ENCODE data around the gene FAM210A. TPM values are rescaled to one million over a fixed set of nuclear protein-coding genes. Genes with fewer than 3 reads are reported as not detected.

The FAM210A gene
- total and polyA plus RNA-seq, 7 experiments from 2014 or later, result 5.9 to 31.5 (median 8.3) TPM

DNA sequence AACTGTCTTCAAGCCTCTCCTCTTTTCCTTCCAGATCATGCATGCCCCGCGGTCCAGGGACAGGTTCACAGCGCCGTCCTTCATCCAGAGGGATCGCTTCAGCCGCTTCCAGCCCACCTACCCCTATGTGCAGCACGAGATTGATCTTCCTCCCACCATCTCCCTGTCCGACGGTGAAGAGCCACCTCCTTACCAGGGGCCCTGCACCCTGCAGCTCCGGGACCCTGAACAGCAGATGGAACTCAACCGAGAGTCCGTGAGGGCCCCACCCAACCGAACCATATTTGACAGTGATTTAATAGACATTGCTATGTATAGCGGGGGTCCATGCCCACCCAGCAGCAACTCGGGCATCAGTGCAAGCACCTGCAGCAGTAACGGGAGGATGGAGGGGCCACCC, 81.3 kb downstream of the FAM210A start:
- Histone ChIP-seq H3K4me1 (ENCODE audit: control insufficient read depth in 2 of 2, insufficient read depth in 2 of 2, low read length in 2 of 2) (no peaks in the 10 kb centered on the region), H3K4me3 (ENCODE audit: low read length) (no peak overlapping the region), H3K27ac (ENCODE audit: low read depth, low read length) (no peak overlapping the region), H3K36me3 (ENCODE audit: control insufficient read depth in 2 of 3, insufficient read depth in 3 of 3, low read length in 3 of 3) (peaks cover 0 to 30% (median 7%) of the 10 kb centered on the region in 3 experiments), H3K9me3 (ENCODE audit: control insufficient read depth in 2 of 3, low read length in 3 of 3) (no peaks in the 10 kb centered on the region), H3K27me3 (ENCODE audit: control insufficient read depth in 2 of 2, insufficient read depth in 2 of 2, low read length in 2 of 2) (no peaks in the 10 kb centered on the region)
- intact Hi-C loops (cut with micrococcal nuclease), result no loop called here
- POLR2A ChIA-PET, result no interaction called here
- H3K9me3 Mint-ChIP-seq, result no peaks in the 10 kb centered on the region
- DNase-seq (no peak), ATAC-seq (no peak)
- H3K4me1 Mint-ChIP-seq, result peaks cover 0 to 10% (median 6%) of the 10 kb centered on the region in 7 donors
- H3K27me3 Mint-ChIP-seq, result no peaks in the 10 kb centered on the region
- CTCF ChIA-PET, result no interaction called here
- peaks cover 8 to 39% (median 15%) of the 10 kb centered on the region in 5 donors for H3K36me3 Mint-ChIP-seq
- H3K4me3 Mint-ChIP-seq, result peak overlapping the region in 1 of 10 donors; percentile 26
- H3K27ac Mint-ChIP-seq, result no peak overlapping the region

DNA sequence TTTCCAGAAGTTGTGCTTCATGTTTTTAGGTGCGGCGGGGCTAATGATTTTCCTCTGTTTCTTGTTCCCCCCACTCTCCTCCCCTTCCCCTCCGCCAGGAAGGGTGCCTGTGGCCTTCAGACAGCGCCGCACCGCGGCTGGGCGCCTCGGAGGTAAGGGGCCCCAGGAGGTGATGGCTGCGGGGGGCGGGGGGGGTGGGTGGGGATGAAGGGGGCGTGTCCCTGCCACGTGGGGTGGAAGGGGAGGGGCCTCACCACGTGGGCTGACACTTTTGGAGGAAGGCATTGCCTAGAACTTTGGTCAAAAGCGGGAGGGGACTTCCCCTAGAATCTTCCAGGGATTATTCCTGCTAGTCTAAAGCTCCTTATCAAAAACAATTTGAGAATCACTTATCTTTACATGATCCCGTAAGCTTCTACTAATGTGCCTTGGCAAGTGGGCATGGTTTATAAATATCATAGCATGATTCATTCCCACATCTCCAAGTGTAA, 83.1 kb downstream of the FAM210A start:
- H3K9me3 ChIP-seq (ENCODE audit: control insufficient read depth in 2 of 3, low read length in 3 of 3), result no peaks in the 10 kb centered on the region
- DNase-seq, result no peak
- no peak overlapping the region for H3K27ac Mint-ChIP-seq
- H3K27me3 ChIP-seq (ENCODE audit: control insufficient read depth in 2 of 2, insufficient read depth in 2 of 2, low read length in 2 of 2), result no peaks in the 10 kb centered on the region
- peaks cover 0 to 30% (median 7%) of the 10 kb centered on the region in 3 experiments for H3K36me3 ChIP-seq (ENCODE audit: control insufficient read depth in 2 of 3, insufficient read depth in 3 of 3, low read length in 3 of 3)
- no peaks in the 10 kb centered on the region for H3K27me3 Mint-ChIP-seq
- POLR2A ChIA-PET, result no interaction called here
- H3K9me3 Mint-ChIP-seq, result no peaks in the 10 kb centered on the region
- intact Hi-C loops (cut with micrococcal nuclease), result no loop called here
- no peak overlapping the region for H3K4me3 ChIP-seq (ENCODE audit: low read length)
- H3K4me3 Mint-ChIP-seq, result no peak overlapping the region
- CTCF ChIA-PET, result no interaction called here
- H3K4me1 ChIP-seq (ENCODE audit: control insufficient read depth in 2 of 2, insufficient read depth in 2 of 2, low read length in 2 of 2), result no peaks in the 10 kb centered on the region
- no peak for ATAC-seq
- H3K27ac ChIP-seq (ENCODE audit: low read depth, low read length), result no peak overlapping the region
- peaks cover 0 to 8% (median 6%) of the 10 kb centered on the region in 7 donors for H3K4me1 Mint-ChIP-seq
- H3K36me3 Mint-ChIP-seq, result peaks cover 8 to 39% (median 15%) of the 10 kb centered on the region in 5 donors

GRCh38 chr18:13642440-13642827, 83.9 kb downstream of the FAM210A start:
- DNase-seq, result no peak
- H3K4me1 ChIP-seq (ENCODE audit: control insufficient read depth in 2 of 2, insufficient read depth in 2 of 2, low read length in 2 of 2), result no peaks in the 10 kb centered on the region
- no peaks in the 10 kb centered on the region for H3K9me3 ChIP-seq (ENCODE audit: control insufficient read depth in 2 of 3, low read length in 3 of 3)
- Mint-ChIP-seq H3K36me3 (peaks cover 8 to 33% (median 13%) of the 10 kb centered on the region in 5 donors), H3K9me3 (no peaks in the 10 kb centered on the region), H3K4me3 (no peak overlapping the region), H3K27me3 (no peaks in the 10 kb centered on the region), H3K4me1 (peaks cover 0 to 8% (median 6%) of the 10 kb centered on the region in 7 donors), H3K27ac (no peak overlapping the region)
- H3K36me3 ChIP-seq (ENCODE audit: control insufficient read depth in 2 of 3, insufficient read depth in 3 of 3, low read length in 3 of 3), result peaks cover 0 to 27% (median 7%) of the 10 kb centered on the region in 3 experiments
- H3K27me3 ChIP-seq (ENCODE audit: control insufficient read depth in 2 of 2, insufficient read depth in 2 of 2, low read length in 2 of 2), result no peaks in the 10 kb centered on the region
- no peak for ATAC-seq
- no peak overlapping the region for H3K4me3 ChIP-seq (ENCODE audit: low read length)
- POLR2A ChIA-PET, result no interaction called here
- CTCF ChIA-PET, result no interaction called here
- H3K27ac ChIP-seq (ENCODE audit: low read depth, low read length), result no peak overlapping the region
- intact Hi-C loops (cut with micrococcal nuclease), result no loop called here

DNA sequence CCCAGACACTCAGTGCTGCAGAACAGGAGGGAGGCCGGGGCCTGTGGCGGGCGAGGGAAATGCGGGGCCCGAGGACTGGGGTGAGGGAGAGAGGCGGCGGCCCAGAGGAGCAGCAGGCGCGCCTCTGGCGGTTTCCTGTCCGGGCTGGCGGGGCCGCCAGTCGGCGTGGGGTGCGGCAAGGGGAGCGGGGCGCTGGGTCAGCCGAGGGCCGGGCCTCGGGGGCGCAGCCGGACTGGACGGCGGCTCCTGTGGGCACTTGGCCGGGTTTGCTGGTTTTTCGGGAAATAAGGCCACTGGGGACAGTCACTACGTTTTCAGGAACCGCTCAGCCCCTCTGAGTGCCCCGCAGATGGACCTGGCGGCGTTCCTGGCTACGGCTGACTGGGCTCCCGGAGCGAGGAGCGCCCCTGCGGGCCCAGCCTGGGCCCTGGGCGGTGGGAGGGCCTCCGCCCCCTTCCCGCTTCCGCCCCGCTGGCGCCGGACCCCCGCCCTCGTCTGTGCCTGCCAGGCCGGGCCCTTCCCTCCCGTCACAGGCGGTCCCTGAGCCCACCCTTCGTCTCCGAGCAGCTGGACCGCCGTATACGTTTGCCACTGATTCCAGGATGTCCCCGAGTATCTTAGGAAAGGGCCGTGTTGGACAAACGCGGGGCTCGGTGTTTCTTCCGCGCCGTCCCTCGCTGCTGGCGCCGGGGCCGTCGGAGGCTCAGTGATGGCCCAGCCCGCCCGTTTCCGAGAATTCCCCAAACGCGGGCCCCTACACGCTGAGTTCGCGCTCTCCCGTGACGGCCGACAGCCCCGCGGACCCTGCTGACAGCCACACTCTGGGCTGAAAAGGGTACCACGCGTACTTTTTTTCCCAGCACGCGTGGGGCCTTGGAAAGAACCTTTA, 84.6 kb downstream of the FAM210A start:
- intact Hi-C loops (cut with micrococcal nuclease), result no loop called here
- H3K4me1 ChIP-seq (ENCODE audit: control insufficient read depth in 2 of 2, insufficient read depth in 2 of 2, low read length in 2 of 2), result no peaks in the 10 kb centered on the region
- ChIA-PET CTCF (no interaction called here), POLR2A (no interaction called here)
- ATAC-seq (peak; percentile 32), DNase-seq (no peak)
- H3K4me1 Mint-ChIP-seq, result peaks cover 0 to 8% (median 6%) of the 10 kb centered on the region in 7 donors
- no peaks in the 10 kb centered on the region for H3K9me3 ChIP-seq (ENCODE audit: control insufficient read depth in 2 of 3, low read length in 3 of 3)
- H3K9me3 Mint-ChIP-seq, result no peaks in the 10 kb centered on the region
- no peaks in the 10 kb centered on the region for H3K27me3 ChIP-seq (ENCODE audit: control insufficient read depth in 2 of 2, insufficient read depth in 2 of 2, low read length in 2 of 2)
- no peak overlapping the region for H3K4me3 Mint-ChIP-seq
- H3K36me3 ChIP-seq (ENCODE audit: control insufficient read depth in 2 of 3, insufficient read depth in 3 of 3, low read length in 3 of 3), result peaks cover 0 to 23% (median 7%) of the 10 kb centered on the region in 3 experiments
- no peak overlapping the region for H3K27ac ChIP-seq (ENCODE audit: low read depth, low read length)
- H3K27me3 Mint-ChIP-seq, result no peaks in the 10 kb centered on the region
- peaks cover 8 to 29% (median 12%) of the 10 kb centered on the region in 5 donors for H3K36me3 Mint-ChIP-seq
- no peak overlapping the region for H3K27ac Mint-ChIP-seq
- H3K4me3 ChIP-seq (ENCODE audit: low read length), result no peak overlapping the region

DNA sequence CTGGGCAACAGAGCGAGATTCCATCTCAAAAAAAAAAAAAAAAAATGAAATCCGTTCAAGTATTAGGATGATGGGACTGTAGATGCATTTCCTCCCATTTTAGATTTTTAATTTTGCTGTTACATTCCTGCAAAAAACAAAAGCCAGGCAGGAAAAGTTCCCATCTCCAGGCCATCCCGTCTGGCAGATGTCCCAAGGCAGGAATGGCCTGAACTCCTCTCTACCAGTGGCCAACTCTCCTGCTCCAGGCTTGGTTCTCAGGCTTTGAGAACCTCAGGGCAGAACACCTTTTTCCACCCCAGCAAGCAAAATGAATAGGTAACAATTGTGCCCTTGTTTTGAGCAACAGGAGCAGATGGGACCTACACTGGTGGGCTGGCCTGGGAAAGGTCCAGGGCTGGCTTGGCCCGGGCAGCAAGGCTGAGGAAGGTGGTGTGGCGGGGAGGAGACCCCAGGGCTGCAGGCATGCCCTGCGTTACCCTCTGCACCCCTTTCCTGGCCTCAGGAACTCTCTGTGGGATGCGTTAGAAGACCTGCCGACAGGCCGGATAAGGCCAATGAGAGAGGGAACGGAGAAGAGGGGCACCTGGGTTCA, 86.0 kb downstream of the FAM210A start:
- peaks cover 0 to 11% (median 3%) of the 10 kb centered on the region in 3 experiments for H3K36me3 ChIP-seq (ENCODE audit: control insufficient read depth in 2 of 3, insufficient read depth in 3 of 3, low read length in 3 of 3)
- Mint-ChIP-seq H3K27me3 (no peaks in the 10 kb centered on the region), H3K4me3 (no peak overlapping the region), H3K9me3 (no peaks in the 10 kb centered on the region), H3K4me1 (peaks cover 0 to 8% (median 6%) of the 10 kb centered on the region in 7 donors), H3K27ac (no peak overlapping the region), H3K36me3 (peaks cover 8 to 17% (median 13%) of the 10 kb centered on the region in 5 donors)
- intact Hi-C loops (cut with micrococcal nuclease), result no loop called here
- ATAC-seq, result no peak
- H3K4me3 ChIP-seq (ENCODE audit: low read length), result no peak overlapping the region
- ChIA-PET CTCF (no interaction called here), POLR2A (no interaction called here)
- no peak overlapping the region for H3K27ac ChIP-seq (ENCODE audit: low read depth, low read length)
- no peak for DNase-seq
- H3K9me3 ChIP-seq (ENCODE audit: control insufficient read depth in 2 of 3, low read length in 3 of 3), result no peaks in the 10 kb centered on the region
- H3K4me1 ChIP-seq (ENCODE audit: control insufficient read depth in 2 of 2, insufficient read depth in 2 of 2, low read length in 2 of 2), result no peaks in the 10 kb centered on the region
- no peaks in the 10 kb centered on the region for H3K27me3 ChIP-seq (ENCODE audit: control insufficient read depth in 2 of 2, insufficient read depth in 2 of 2, low read length in 2 of 2)

DNA sequence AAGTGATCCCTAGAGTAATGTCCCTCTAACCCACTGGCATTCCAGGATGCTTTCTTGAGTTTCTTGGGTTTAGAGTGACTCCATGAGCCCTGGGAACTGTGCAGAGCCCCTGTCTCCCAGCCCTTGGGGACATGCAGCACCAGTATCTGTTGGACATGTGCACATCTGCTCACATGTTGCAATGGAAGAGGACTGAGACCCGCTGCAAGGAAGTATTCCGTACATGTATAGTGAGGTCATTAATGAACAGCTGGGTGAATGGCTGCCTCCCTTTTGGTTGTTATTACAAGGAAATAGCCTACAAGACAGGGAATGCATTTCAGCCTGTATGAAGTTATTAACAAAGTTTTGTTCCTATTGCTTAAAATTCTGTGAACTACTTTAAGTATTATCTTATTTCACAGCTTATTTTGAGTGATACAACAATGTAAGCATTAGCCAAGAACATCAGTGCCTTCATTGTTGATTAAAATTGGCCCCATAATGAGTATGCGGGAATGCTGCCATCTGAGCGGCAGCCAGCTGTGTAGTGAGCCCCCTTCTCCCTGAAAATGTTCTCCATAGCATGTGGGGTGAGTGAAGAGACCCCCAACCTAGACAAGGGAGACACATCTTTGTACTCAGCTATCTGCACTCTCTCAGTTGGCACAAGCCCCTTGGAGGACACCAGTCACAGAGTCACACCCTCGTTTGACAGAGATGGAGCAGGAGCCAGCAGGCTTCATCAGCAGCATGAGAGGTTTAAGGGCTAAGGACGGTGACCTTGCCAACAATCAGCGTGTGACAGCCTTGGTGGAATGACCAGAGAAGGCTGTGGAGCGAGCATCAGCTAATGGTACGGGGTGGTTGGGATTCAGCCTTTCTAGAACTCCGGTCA, 87.4 kb downstream of the FAM210A start:
- ChIA-PET POLR2A (interaction anchor here (0.7 kb wide), 1 partner anchor 29 kb away, joined by 3 read pairs; no protein-coding TSS in a partner anchor), CTCF (interaction anchor here (0.6 kb wide), 1 partner anchor 674 kb away, joined by 3 read pairs; no protein-coding TSS in a partner anchor)
- DNase-seq, result no peak
- H3K9me3 ChIP-seq (ENCODE audit: control insufficient read depth in 2 of 3, low read length in 3 of 3), result no peaks in the 10 kb centered on the region
- Mint-ChIP-seq H3K36me3 (peaks cover 0 to 10% (median 7%) of the 10 kb centered on the region in 5 donors), H3K9me3 (no peaks in the 10 kb centered on the region), H3K4me1 (peaks cover 0 to 8% (median 6%) of the 10 kb centered on the region in 7 donors), H3K4me3 (no peak overlapping the region), H3K27me3 (no peaks in the 10 kb centered on the region), H3K27ac (peak overlapping the region in 1 of 9 donors; percentile 33)
- no peak overlapping the region for H3K27ac ChIP-seq (ENCODE audit: low read depth, low read length)
- H3K4me1 ChIP-seq (ENCODE audit: control insufficient read depth in 2 of 2, insufficient read depth in 2 of 2, low read length in 2 of 2), result no peaks in the 10 kb centered on the region
- no peaks in the 10 kb centered on the region for H3K27me3 ChIP-seq (ENCODE audit: control insufficient read depth in 2 of 2, insufficient read depth in 2 of 2, low read length in 2 of 2)
- H3K4me3 ChIP-seq (ENCODE audit: low read length), result no peak overlapping the region
- intact Hi-C loops (cut with micrococcal nuclease), result no loop called here
- peaks cover 0 to 3% (median 0%) of the 10 kb centered on the region in 3 experiments for H3K36me3 ChIP-seq (ENCODE audit: control insufficient read depth in 2 of 3, insufficient read depth in 3 of 3, low read length in 3 of 3)
- no peak for ATAC-seq

Measured in naive thymus-derived CD4-positive, alpha-beta T cell (primary cell).